Fibroblast of skin of right quadriceps (primary cell): ENCODE results near the gene ZAR1L.

Source experiments
- DNase-seq: peaks from one replicate; pipeline ENCODE4 v3.0.0-alpha.2; 2013

Gene ZAR1L

GRCh38 chr13:32254916-32255723 lies 60.0 kb downstream of the ZAR1L start:
- no peak for DNase-seq

GRCh38 chr13:32254416-32254815 lies 60.7 kb downstream of the ZAR1L start:
- DNase-seq: no peak

- no peak for DNase-seq
Measured at GRCh38 chr13:32253911-32254399, 61.2 kb downstream of the ZAR1L start.
